Left ventricle myocardium inferior (tissue), 1 donor: Measurements from ENCODE around the gene PSMD5. TPM values are rescaled to one million over a fixed set of nuclear protein-coding genes. Genes with fewer than 3 reads are reported as not detected.
A peak's percentile ranks its signal among the peaks of the same experiment; 100 is the strongest.

Experiments
- DNase-seq: peaks from one replicate; pipeline ENCODE4 v3.0.0-alpha.2; 2020
- H3K27ac ChIP-seq: fragments of 200-600 bp; replicated peaks from 2 replicates; pipeline ENCODE4 v1.8.0; 2021
- H3K27me3 ChIP-seq: fragments of 200-600 bp; 2 replicates; pipeline ENCODE4 v1.8.0; 2021; ENCODE audit warnings: low read depth
- H3K36me3 ChIP-seq: fragments of 200-600 bp; 2 replicates; pipeline ENCODE4 v1.8.0; 2021
- H3K4me1 ChIP-seq: fragments of 200-600 bp; 2 replicates; pipeline ENCODE4 v1.8.0; 2021
- H3K4me3 ChIP-seq: fragments of 200-600 bp; 2 replicates; pipeline ENCODE4 v1.8.0; 2021; ENCODE audit warnings: mild to moderate bottlenecking, moderate library complexity
- H3K9me3 ChIP-seq: fragments of 200-600 bp; replicated peaks from 2 replicates; pipeline ENCODE4 v1.8.0; 2021
- intact Hi-C: fragments of 100-400 bp; cut with micrococcal nuclease; formaldehyde crosslinking; loops from one replicate; pipeline ENCODE4 v1.11.0; 2022
- total RNA-seq: library from RNA; stranded (reverse); fragmentation: NEBNext Ultra II Directional; extraction: Animal tissue kit (Norgen Biotek cat#: 25700); gene quantifications from one replicate; pipeline ENCODE4 v1.2.1, GENCODE V29; 2021
- TF ChIP-seq, protein P1 (sequence below): fragments of 200-600 bp; IDR thresholded peaks from 2 replicates; pipeline ENCODE4 v1.8.0; 2021; ENCODE audit warnings: antibody characterized with exemption, mild to moderate bottlenecking, borderline replicate concordance
- donor health status: DM: no; HTN: yes; CAD: no; lungs with severe emphysema.

Gene PSMD5
- total RNA-seq, 1 donor from 2014 or later, result 16.2 TPM

DNA sequence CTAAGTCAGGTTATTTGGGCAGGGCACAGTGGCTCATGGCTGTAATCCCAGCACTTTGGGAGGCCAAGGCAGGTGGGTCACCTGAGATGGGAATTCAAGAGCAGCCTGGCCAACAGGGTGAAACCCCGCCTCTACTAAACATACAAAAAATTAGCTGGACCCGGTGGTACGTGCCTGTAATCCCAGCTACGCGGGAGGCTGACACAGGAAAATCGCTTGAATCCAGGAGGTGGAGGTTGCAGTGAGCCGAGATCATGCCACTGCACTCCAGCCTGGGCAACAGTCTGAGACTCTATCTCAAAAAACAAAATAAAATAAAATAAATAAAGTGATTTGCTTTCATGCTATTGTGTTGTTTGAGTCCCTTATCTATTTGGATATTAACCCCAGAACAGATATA lies 41.3 kb downstream of the PSMD5 start:
- H3K36me3 ChIP-seq, result no peaks in the 10 kb centered on the region
- intact Hi-C loops, result no loop called here
- peaks cover 22% of the 10 kb centered on the region for H3K9me3 ChIP-seq
- TF ChIP-seq, protein P1, sequence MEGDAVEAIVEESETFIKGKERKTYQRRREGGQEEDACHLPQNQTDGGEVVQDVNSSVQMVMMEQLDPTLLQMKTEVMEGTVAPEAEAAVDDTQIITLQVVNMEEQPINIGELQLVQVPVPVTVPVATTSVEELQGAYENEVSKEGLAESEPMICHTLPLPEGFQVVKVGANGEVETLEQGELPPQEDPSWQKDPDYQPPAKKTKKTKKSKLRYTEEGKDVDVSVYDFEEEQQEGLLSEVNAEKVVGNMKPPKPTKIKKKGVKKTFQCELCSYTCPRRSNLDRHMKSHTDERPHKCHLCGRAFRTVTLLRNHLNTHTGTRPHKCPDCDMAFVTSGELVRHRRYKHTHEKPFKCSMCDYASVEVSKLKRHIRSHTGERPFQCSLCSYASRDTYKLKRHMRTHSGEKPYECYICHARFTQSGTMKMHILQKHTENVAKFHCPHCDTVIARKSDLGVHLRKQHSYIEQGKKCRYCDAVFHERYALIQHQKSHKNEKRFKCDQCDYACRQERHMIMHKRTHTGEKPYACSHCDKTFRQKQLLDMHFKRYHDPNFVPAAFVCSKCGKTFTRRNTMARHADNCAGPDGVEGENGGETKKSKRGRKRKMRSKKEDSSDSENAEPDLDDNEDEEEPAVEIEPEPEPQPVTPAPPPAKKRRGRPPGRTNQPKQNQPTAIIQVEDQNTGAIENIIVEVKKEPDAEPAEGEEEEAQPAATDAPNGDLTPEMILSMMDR, result no peak
- H3K4me3 ChIP-seq, result no peak overlapping the region
- no peaks in the 10 kb centered on the region for H3K27me3 ChIP-seq
- no peaks in the 10 kb centered on the region for H3K4me1 ChIP-seq
- DNase-seq, result no peak
- H3K27ac ChIP-seq, result no peak overlapping the region

DNA sequence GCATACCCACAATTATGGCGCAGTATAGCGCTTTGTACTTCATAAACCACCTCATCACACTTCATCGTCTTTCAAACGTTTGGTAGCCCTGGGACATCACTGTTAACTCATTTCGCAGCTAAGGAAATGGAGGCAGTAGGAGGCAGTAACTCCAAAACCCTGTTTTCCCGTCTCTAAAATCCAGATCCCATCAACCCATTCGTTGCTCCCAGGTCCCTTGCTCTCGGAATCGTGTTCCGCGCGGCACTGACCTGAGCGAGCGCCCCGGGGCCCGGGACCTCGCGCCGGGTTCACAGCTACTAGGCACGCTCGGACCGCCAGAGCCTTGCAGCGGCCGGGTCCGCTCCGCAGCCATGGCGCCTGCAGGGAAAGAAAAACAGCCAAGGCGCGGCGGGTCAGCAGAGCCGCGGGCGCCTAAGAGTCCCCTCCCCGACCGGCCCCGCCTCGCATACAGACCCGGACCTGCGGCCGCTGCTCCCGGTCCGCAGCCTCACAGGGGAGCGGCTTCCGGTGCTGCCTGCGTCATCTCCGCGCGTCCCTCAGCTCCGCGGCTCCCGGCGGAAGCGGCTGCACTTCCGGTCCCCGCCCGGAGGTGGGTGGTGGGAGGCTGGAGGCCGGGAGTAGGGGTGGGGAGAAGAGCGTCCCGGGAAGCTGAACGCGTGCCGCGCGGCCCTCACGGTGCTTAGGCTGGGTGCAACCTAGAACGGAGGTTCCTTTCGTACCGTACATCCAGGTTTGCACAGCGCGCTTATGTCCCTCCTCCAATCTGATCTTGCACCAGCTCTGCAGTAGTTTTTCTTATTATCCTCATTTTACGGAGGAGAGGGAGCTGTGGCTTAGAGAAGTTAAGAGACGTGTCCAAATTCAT lies 49.6 kb downstream of the PSMD5 start, which contains the start of gene FBXW2:
TSS of gene FBXW2 (minus strand) at position 519 of the 868 bp plus-strand sequence. CDS start 5,158 bp downstream, outside the sequence.
- DNase-seq, result peak; percentile 93
- peak within 1 kb of the TSS; percentile 96 for H3K4me3 ChIP-seq
- H3K36me3 ChIP-seq, result no peaks in the 10 kb centered on the region
- intact Hi-C loops, result no loop called here
- no peaks in the 10 kb centered on the region for H3K9me3 ChIP-seq
- no peaks in the 10 kb centered on the region for H3K27me3 ChIP-seq
- TF ChIP-seq, protein P1, result peak; percentile 22
- peaks cover 59% of the 10 kb centered on the region for H3K4me1 ChIP-seq
- H3K27ac ChIP-seq, result peak within 1 kb of the TSS; percentile 96

DNA sequence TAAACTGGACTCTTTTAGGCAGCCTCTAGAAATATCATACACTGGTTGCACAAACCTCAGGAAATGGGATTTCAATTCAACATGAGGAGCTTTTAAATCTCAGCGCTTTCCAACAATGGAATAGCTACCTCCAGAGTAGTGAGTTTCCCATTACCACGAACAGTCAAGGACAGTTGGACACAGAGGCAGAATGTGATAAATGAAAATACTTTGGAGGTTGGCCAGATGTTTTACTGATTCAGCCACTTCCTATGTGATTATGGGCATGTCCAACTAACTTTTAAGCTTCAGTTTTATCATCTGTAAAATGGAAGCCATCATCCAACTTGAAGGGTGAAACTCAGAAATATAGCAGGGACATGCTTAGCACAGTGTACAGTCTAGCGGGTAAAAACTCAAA lies 51.6 kb downstream of the PSMD5 start:
- H3K27ac ChIP-seq, result no peak overlapping the region
- no peaks in the 10 kb centered on the region for H3K27me3 ChIP-seq
- H3K9me3 ChIP-seq, result no peaks in the 10 kb centered on the region
- TF ChIP-seq, protein P1, result no peak
- intact Hi-C loops, result no loop called here
- no peak for DNase-seq
- H3K4me3 ChIP-seq, result peak overlapping the region; percentile 96
- peaks cover 17% of the 10 kb centered on the region for H3K36me3 ChIP-seq
- H3K4me1 ChIP-seq, result peaks cover 78% of the 10 kb centered on the region

DNA sequence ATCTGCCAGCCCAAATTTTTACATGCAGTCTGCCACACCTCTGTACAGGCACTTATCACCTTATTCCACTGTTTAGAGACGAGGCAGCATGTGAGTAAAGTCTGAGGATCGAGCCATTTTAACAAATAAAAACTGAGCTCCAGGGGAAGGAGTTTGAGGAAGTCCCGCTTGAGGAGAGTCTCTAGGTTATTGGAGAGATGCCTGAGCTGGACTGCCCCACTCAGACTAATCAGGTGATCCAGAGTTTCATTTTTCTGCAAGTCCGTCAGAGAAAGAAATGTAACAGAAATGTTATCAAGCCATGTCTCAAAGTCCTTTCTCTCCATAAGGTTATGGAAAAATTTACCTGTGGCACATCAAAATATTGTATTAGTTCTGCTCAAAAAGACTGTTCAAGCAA lies 54.8 kb downstream of the PSMD5 start:
- Histone ChIP-seq H3K4me1 (peaks cover 73% of the 10 kb centered on the region), H3K27ac (no peak overlapping the region), H3K4me3 (no peak overlapping the region), H3K36me3 (peaks cover 31% of the 10 kb centered on the region), H3K27me3 (no peaks in the 10 kb centered on the region), H3K9me3 (no peaks in the 10 kb centered on the region)
- intact Hi-C loops, result no loop called here
- TF ChIP-seq, protein P1, result no peak
- DNase-seq, result no peak

DNA sequence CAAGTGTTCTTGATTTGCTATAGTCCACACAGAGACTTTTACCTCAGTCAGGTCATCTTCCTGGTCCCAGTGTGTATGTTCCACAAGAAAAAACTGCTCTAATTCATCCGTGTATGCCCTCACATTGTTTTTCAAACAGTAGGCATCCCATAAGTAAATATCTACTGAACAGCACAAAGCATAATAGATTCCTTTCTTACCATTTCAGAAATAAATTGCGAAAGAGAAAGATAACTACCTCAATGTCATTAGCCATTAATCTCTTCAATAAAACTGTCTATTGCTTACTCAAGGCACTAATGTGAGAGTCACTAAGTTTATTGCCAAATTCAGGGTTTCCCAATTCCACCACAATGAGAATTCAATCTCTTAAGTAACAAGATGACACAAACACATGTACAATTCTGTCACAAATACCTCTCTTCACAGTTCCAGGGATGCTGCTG lies 59.1 kb downstream of the PSMD5 start:
- peaks cover 31% of the 10 kb centered on the region for H3K36me3 ChIP-seq
- H3K9me3 ChIP-seq, result no peaks in the 10 kb centered on the region
- TF ChIP-seq, protein P1, result no peak
- no peaks in the 10 kb centered on the region for H3K27me3 ChIP-seq
- H3K4me1 ChIP-seq, result peaks cover 38% of the 10 kb centered on the region
- no peak overlapping the region for H3K27ac ChIP-seq
- no peak overlapping the region for H3K4me3 ChIP-seq
- intact Hi-C loops, result no loop called here
- DNase-seq, result no peak
